OCI-M2 (cell line): ENCODE data around the gene TNFRSF11A.

Experiments used
- DNase-seq: peaks from one replicate; lab custom pipeline; 2025; ENCODE audit not compliant: unreplicated experiment; lab: John Stamatoyannopoulos, UW

TNFRSF11A gene

DNA sequence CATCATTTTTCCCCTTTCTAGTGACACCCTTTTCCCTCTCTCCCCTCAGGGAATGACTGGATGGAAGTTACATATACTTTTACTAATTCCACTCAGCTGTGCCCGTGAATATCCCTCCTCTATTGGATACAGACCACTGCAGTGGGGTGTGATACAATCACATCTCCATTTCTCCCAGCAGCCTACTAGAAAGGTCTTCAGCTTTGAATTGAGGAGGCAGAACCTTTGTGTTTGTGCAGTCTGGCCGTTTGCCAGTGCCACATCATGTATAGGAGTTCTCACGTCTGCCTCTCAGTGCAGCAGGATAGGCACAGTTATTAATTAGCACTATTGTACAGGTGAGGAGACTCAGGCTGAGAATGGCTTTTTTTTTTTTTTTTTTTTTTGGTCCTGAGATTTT is 16.4 kb downstream of the TNFRSF11A start:
- no peak for DNase-seq

DNA sequence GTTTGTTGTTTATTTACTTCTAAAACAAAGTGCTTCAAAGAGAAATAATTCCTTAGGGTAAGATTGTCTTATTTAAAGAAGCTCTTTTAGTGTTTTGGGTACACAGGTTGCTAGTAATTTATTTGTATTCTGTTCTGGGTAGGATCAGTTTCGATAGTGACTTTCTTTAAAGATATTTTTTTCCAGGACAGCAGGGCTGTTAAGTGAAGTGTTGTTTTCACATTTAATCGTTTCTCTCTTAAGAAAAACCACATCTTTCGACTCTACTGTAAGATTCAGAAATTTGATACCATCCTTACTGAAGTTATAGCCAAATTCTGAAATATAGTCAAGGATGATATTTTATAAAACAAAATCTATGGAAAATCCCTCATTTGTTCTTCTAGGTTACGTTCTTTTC is 17.8 kb downstream of the TNFRSF11A start:
- no peak for DNase-seq

DNA sequence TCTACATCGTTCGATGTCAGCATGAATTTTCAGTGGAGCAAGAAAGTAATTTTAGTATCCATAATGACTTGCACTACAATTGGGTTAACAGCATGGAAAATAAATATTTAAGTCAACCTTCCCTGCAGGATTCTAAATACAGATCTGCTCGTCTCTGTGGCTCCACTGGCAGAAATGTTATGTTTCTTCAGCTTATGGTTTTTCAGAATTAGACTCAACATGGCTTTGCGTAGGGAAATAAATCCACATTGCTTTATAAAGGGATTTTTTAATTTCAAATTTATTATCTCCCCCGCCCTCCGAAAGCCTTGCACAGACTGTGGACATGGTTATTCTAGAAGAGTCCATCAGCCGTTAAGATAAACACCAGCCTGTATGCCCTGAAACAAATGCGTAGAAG is 18.2 kb downstream of the TNFRSF11A start:
- DNase-seq: no peak

DNA sequence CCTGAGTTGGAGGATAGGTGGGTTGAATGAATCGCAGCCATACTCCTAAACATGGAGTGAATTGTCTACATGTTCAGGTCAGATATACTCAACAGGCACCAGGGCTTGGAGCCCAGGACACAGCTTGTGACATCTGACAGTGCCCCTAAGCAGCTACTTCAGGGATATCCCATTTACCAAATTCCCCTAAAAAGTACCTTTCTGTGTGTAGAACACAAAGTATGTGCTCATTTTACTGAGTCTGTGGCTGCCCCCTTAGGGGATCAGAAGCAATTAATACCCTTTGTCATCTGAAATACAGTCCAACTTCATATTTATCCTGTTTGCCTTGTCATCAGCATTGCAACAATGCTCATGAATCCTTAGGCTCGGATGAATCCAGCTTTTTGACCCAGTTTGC is 20.8 kb downstream of the TNFRSF11A start:
- DNase-seq: no peak

DNA sequence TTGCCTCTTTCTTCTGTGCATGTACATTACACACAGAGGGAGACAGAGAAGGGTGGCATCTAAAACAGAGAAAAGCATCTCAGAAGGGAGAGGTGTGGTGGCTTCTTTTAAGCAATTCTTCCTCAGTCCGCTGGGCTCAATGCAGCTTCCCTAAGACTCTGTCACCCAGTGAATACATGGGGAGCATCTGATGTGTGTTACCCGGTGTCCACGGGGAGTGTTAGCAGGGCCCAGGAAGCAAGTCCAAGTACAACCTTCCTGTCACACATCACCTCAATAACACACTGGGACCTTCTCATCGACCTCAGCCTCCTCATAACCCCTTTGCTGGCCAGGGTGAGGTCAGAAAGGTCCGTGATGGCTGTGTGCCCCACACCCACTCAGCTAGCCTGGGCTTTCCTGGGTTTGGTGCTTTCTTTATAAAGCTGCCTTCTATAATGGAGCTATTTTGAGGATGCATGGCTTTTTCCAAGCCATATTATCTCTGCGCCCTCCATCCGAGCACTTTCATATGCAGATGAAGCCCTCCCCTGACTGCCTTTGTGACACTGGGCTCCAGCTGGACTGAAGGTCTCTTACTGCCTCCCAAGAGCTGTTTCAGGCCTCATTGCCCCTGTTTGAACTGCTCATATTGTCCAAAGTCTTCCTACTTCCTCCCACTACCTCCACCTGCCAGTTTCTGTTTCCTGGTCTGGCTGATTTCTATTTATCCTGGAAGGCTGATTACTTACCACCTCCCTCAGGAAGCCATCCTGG is 21.4 kb downstream of the TNFRSF11A start:
- DNase-seq: no peak

DNA sequence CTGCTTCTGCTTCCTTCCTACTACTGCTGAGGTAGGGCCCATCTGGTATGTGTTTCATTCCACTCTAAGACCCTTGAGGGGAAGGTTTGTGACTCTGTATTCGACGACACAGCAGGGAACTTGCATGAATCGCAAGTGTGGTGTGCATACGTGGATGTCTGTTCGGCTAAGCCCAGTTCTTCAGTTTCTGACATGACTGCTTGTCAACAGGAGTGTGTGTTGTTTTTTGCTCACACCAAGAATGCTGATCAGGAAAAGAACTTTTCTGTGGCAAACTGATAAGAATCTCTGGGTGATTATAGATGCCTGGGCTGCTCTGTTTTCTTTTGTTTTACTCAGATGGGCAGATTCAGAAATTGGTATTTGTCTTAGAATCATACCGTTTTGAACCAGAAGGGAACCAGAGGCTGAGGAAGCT is 22.0 kb downstream of the TNFRSF11A start:
- no peak for DNase-seq

DNA sequence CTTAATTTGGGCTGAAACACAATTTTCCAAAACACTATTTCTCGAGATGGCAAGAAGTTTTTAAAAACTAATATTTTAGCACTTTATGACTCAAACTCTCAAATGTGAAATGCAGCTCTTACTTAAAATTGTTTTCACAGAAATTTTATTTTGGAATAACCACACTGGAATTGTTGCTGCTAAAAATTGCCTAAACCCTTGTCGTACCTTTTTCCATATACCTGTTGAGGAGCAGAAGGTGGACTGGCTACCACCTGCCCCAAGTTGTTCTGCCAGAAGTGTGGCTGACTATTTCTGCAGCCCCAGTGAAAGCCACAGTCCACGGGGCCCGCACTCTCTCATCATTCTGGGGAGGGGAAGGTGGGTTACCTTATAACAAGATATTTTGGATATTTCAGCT is 23.4 kb downstream of the TNFRSF11A start:
- no peak for DNase-seq

DNA sequence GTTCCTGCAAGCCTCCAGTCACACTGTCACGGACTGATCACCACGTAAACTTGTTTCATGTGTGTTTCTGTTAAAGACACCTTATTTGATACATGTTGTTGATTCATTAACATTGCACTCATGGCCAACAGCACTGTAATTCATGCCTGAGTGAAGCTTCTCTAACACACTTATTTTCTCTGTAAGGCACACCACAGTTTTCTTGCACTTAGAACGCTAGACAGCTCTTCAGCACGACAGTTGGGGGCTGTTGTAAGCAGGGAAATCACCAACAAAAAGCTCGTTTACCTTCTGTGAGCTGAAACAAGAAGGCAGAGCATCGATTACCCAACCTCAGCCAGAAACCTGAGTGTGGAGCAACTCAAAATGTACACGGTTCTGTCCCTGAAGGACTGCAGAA is 28.1 kb downstream of the TNFRSF11A start:
- DNase-seq: no peak

DNA sequence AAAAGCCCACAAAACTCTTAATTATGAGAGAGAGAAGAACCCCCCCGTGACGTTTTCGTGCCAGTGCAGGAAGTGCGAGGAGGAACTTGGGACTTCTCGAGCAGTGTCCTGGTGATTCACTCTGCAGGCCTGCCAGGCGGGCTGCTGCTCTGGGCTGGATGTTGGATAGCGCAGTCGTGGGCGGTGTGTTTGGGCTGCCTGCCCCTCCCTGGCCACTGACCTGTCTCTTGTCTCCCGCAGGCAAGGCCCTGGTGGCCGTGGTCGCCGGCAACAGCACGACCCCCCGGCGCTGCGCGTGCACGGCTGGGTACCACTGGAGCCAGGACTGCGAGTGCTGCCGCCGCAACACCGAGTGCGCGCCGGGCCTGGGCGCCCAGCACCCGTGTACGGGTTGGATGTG is 29.0 kb downstream of the TNFRSF11A start:
- no peak for DNase-seq

DNA sequence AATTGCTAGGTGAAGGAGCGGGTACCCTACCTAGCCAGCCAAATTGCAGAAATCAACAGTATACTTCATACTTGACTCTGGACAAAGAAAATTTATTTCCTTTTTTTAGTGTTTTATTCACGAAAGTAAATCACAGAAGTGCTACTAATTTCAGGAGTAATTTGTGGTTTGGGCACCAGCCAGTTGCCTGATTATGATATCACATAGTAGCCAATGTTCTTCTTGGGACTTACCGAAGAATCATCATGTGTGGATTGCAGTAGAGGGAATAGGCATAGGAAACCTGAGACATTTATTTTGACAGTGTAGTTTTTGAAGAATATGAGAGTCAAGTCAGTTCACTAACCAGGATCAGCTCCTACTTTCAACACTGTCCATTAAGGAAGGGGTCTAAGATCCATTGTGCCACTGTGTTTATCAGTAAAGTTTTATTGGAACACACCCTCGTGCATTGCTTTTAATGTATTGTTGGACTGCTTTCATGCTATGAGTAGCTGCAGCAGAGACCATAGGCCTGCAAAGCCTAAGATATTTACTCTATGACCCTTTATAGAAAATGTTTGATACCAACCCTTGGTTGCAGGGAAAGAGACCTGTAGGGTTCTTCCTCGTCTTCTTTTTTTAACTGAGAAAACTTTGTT is 32.1 kb downstream of the TNFRSF11A start:
- no peak for DNase-seq

DNA sequence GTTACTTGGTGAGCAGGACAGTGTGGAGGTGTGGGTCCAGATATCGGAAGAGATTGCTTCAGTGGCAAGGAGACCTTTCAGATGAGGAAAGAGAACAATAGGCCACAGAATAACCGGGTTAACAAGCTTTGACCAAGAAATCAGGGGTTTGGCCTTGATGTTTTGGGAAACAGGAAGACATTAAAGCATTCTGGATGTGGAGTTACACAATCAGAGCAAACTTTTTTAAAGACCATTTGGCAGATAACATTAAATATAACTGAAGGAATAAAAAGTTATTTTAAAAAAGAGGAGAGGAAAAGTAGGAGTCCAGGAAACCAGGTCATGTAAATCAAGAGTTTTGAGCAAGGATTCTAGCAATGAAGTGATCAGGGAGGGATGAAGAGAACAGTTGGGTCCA is 35.7 kb downstream of the TNFRSF11A start:
- DNase-seq: no peak

DNA sequence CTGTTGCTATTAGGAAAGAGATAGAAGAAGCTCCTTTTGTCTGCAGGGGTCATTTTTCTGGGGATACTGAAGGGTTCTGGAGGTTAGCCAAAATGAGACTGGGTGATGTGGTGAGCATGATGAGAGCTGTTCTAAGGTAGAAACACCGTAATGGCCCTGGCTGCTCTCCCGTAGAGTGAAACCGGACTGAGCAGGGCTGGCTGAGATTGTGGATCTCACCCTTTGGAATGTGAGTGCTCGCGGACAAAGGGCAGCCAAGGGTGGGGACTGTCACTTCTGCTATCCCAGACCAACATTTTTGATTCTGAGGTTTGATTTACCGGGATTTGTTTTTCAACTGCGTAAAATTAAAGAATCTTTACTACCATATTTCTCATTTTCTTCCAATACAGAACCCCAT is 36.2 kb downstream of the TNFRSF11A start:
- no peak for DNase-seq

DNA sequence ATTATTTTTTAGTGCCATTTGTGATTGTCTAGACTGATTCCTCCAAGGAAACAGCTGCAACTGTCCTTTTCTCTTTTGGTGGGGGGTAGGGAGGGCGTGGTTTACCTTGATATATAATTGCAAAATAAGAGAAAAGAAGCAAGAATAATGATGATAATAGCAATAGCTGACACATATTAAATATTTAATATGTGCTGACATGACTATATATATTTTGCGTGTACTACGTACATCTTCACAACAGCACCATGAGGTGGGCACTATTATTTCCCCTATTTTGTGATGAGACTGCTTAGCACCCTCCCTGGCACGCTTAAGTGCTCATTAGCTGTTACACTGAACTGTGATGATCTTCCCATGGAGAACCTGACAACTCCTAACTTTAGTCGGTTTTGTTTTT is 39.4 kb downstream of the TNFRSF11A start:
- no peak for DNase-seq

DNA sequence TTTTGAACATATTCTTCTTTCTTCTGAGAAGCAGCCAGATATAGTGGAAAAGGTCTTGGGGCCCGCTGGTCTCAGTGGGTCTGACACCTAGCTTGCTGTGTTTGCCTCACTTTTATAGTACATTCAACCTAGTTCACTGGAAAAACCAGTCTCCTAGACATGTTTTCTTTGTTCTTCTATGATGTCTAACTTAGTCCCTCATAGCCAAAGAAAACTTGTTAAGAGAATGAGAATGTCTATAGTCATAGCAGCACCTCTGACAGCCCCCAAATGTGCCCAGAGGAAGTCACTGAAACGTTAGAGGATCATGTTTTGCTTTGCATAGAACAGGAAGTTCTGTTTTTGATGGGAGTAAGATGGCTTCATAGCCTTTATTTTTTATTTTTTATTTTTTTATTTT is 40.3 kb downstream of the TNFRSF11A start:
- no peak for DNase-seq

DNA sequence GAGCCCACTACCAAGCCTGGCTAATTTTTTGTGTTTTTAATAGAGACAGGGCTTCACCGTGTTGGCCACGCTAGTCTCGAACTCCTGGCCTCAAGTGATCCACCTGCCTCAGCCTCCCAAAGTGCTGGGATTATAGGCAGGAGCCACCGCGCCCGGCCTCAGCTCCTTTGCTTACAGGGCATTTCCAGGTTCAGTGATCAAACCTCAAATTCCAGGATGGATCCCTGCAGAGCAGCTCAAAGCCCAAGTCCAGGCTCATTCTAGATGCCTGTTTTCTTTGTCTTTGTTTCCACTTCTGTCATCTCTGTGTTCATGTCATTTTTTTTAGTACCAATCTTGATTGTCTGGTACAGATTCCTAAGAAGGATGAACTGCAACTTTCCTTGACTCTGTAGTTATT is 41.9 kb downstream of the TNFRSF11A start:
- no peak for DNase-seq

DNA sequence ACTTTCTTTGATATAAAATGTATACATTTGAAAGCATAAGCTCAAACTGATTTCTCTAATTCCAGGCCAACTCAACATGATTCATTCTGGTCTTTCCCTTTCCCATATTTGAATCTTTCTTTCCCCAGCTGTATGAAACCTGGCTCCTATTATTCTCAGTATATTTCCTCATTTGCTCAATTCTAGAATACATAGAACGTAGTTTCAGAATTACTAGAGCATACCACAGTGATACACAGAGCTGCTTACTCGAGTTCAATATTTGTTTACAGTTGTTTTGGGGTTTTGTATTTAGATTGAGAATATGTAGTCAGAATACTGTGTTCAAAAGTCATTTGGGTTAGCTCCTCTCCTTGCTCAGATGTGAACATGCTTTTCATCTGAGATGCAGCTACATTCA is 43.0 kb downstream of the TNFRSF11A start:
- no peak for DNase-seq

DNA sequence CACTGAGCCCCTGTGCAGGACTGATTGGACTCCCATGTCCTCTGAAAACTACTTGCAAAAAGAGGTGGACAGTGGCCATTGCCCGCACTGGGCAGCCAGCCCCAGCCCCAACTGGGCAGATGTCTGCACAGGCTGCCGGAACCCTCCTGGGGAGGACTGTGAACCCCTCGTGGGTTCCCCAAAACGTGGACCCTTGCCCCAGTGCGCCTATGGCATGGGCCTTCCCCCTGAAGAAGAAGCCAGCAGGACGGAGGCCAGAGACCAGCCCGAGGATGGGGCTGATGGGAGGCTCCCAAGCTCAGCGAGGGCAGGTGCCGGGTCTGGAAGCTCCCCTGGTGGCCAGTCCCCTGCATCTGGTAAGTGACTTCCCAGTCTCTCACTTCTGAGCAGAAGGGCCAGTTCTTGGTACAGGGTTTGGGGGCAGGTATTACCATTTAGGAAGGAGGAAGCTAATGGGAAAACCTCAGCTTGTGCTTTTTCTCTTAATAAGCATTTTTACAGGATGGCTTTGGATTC is 44.1 kb downstream of the TNFRSF11A start:
- DNase-seq: no peak

DNA sequence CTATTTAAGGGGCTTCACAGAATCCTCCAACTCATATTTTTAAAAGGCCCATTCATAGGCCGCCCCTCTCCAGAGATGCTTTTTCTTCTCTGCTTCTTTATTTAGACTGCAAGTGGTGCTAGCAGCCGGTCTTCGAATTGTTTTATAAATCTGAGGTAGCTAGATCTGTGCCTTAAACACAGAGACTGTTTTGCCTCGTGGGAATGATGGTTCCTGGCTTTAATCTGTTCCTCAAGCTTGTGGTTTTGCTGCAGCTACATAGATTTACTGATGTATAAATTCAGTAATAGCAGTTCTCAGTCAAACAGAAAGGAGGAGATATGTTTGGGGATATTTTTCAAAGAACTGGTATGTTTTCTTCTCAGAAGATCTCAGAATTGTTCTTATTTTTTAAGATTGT is 45.3 kb downstream of the TNFRSF11A start:
- DNase-seq: no peak

DNA sequence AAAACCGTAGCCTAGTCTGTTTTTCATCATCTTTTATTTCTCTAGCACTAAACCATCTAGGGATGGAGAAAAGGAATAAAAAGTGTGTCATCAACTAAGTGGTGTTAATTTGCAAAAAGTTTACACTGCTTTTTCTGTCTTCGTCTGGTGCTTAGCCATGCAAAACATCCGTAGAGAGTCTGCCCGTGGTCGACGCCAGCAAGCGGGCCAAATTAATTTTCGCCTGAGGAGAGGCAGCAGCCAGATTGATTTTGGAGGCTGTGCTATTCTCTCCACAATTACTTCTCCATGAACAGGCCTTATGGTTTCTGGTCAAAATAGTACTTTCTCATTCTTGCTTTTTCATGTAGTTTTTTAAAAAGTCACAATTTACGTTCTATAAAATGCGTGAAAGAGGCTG is 46.3 kb downstream of the TNFRSF11A start:
- no peak for DNase-seq

DNA sequence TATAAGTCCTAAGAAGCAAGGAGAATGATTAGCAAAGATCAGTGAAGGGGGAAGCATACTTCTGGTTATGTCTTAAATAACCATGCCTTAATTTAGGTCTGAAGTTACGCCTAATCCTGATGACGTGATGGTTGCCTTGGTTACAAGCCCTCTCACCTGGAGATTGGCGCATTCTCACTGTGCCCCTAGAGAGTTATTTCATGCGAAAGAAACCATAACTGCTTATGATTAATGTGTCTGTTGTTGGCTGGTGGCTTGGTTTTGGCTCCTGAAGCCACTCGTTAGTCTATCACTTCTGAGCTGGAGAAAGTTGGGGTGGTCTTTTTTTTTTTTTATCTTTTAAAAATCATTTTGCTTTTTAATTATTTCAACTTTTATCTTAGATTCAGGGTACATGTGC is 47.0 kb downstream of the TNFRSF11A start:
- no peak for DNase-seq

DNA sequence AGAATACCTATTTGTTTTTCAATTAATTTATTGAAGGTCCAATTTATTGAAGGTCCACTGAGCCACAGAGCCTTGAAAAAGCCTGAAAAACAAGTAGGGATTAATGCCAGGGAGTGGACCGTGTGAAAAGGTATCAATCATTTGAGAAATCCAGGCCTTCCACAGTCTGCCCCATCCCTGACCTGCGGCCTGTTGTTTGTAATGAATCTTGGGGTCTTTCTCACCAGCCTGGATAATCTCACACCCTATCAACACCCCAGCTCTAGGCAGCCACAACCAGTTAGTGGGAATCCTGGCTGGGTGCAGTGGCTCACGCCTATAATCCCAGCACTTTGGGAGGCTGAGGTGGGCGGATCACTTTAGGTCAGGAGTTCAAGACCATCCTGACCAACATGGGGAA is 47.8 kb downstream of the TNFRSF11A start:
- no peak for DNase-seq

DNA sequence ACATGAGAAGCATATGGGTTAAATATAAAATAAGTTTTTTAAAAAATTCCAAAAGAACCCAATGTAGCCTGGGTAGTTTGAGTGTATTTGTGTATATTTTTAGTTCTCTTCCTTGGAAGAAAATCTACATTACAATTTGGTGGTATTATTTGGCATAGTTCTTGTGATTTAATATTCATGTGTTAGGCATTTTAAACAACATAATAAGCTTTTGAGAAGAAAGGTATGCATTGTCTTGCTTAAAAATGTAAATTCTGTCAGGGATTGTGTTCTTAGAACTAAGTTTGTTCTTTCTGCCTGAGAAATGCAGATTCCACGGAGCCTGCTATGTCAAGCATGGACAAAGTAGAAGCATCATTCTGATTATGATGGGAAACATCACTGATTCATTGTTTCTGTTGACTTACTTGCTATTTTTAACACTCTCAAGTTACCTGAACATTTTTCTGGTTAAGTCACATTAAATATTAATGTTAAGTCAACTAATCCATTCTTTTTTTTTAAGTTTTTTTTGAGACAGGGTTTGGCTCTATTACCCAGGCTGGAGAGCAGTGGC is 49.4 kb downstream of the TNFRSF11A start:
- no peak for DNase-seq
